Stomach (tissue), 4 donors: ENCODE measurements around the gene ADD1.

Experiments used
- EP300 ChIP-seq: sonication (generic); formaldehyde crosslinking; IDR thresholded peaks from one replicate; pipeline ENCODE4 v1.6.1; 2017; ENCODE audit warnings: antibody characterized with exemption
- POLR2A ChIP-seq, 4 donors: fragments of 450-650 bp; IDR thresholded peaks; one replicate each; pipeline ENCODE4 v1.6.1; 2016; ENCODE audit warnings: antibody characterized with exemption in 4 of 4, control low read depth in 2 of 4, mild to moderate bottlenecking in 1 of 4, moderate library complexity in 1 of 4
- TF ChIP-seq, protein P1 (sequence below), 7 experiments: fragments of 450-650 bp in 4 of 7; fragments of 200-600 bp in 3 of 7; sonication (generic) in 3 of 7; IDR thresholded peaks; one replicate each; pipeline ENCODE4 v1.5.1; 2016 to 2019; ENCODE audit warnings: antibody characterized with exemption in 7 of 7, control low read depth in 2 of 7, mild to moderate bottlenecking in 1 of 7

- TF ChIP-seq, protein P1, sequence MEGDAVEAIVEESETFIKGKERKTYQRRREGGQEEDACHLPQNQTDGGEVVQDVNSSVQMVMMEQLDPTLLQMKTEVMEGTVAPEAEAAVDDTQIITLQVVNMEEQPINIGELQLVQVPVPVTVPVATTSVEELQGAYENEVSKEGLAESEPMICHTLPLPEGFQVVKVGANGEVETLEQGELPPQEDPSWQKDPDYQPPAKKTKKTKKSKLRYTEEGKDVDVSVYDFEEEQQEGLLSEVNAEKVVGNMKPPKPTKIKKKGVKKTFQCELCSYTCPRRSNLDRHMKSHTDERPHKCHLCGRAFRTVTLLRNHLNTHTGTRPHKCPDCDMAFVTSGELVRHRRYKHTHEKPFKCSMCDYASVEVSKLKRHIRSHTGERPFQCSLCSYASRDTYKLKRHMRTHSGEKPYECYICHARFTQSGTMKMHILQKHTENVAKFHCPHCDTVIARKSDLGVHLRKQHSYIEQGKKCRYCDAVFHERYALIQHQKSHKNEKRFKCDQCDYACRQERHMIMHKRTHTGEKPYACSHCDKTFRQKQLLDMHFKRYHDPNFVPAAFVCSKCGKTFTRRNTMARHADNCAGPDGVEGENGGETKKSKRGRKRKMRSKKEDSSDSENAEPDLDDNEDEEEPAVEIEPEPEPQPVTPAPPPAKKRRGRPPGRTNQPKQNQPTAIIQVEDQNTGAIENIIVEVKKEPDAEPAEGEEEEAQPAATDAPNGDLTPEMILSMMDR (IDR thresholded peaks at IDR 0.05) = no peak
- TF ChIP-seq POLR2A (IDR thresholded peaks at IDR 0.05) (peak in 2 of 4 donors; percentile 45 to 58), EP300 (no peak)
Measured at GRCh38 chr4:2843263-2843940, at the start of gene ADD1.
